ENCODE measurements around the gene MYF6.

MYF6 gene

DNA sequence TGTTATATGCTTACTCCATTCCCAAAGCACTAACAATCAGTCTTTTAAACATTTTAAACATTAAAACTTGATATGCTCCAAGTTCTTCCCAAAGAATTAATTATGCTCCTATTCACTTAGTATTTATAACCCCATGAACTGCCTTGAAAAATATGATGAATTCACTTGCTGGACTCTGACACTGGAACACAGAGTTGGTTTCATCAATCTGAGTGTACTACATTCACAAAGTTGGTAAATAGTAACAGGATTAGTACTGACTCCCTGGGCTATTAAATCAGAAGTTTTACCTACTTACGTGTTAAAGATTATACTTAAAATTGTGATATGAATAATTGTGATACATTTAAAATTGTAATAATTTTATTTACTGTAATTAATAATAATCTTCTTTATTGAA lies 17.3 kb upstream of the MYF6 start:
- no peaks in the 10 kb centered on the region for H3K9me3 ChIP-seq (replicated peaks; ENCODE audit: low read length)
- H3K27me3 ChIP-seq (ENCODE audit: control insufficient read depth, insufficient read depth, low read length) = no peaks in the 10 kb centered on the region
- no peaks in the 10 kb centered on the region for H3K4me1 ChIP-seq (ENCODE audit: control insufficient read depth, insufficient read depth, low read length)
- no peaks in the 10 kb centered on the region for H3K36me3 ChIP-seq (ENCODE audit: insufficient read depth, low read length)
- no peak overlapping the region for H3K4me3 ChIP-seq (ENCODE audit: low read length)
- H3K4me2 ChIP-seq (ENCODE audit: low read length) = no peak overlapping the region
- no peak overlapping the region for H3K9ac ChIP-seq (ENCODE audit: low read depth, low read length)

- H3K9me3 ChIP-seq (replicated peaks; ENCODE audit: low read length) = no peaks in the 10 kb centered on the region
- H3K9ac ChIP-seq (ENCODE audit: low read depth, low read length) = no peak overlapping the region
- H3K4me3 ChIP-seq (ENCODE audit: low read length) = no peak overlapping the region
- no peaks in the 10 kb centered on the region for H3K36me3 ChIP-seq (ENCODE audit: insufficient read depth, low read length)
- H3K27me3 ChIP-seq (ENCODE audit: control insufficient read depth, insufficient read depth, low read length) = no peaks in the 10 kb centered on the region
- no peaks in the 10 kb centered on the region for H3K4me1 ChIP-seq (ENCODE audit: control insufficient read depth, insufficient read depth, low read length)
- no peak overlapping the region for H3K4me2 ChIP-seq (ENCODE audit: low read length)
Measured at GRCh38 chr12:80690513-80690912, 16.9 kb upstream of the MYF6 start.

- no peak overlapping the region for H3K4me3 ChIP-seq (ENCODE audit: low read length)
- no peak overlapping the region for H3K4me2 ChIP-seq (ENCODE audit: low read length)
- H3K4me1 ChIP-seq (ENCODE audit: control insufficient read depth, insufficient read depth, low read length) = peaks cover 1% of the 10 kb centered on the region
- H3K27me3 ChIP-seq (ENCODE audit: control insufficient read depth, insufficient read depth, low read length) = no peaks in the 10 kb centered on the region
- no peak overlapping the region for H3K9ac ChIP-seq (ENCODE audit: low read depth, low read length)
- no peaks in the 10 kb centered on the region for H3K9me3 ChIP-seq (replicated peaks; ENCODE audit: low read length)
- no peaks in the 10 kb centered on the region for H3K36me3 ChIP-seq (ENCODE audit: insufficient read depth, low read length)
Measured at GRCh38 chr12:80692114-80692513, 15.3 kb upstream of the MYF6 start.

DNA sequence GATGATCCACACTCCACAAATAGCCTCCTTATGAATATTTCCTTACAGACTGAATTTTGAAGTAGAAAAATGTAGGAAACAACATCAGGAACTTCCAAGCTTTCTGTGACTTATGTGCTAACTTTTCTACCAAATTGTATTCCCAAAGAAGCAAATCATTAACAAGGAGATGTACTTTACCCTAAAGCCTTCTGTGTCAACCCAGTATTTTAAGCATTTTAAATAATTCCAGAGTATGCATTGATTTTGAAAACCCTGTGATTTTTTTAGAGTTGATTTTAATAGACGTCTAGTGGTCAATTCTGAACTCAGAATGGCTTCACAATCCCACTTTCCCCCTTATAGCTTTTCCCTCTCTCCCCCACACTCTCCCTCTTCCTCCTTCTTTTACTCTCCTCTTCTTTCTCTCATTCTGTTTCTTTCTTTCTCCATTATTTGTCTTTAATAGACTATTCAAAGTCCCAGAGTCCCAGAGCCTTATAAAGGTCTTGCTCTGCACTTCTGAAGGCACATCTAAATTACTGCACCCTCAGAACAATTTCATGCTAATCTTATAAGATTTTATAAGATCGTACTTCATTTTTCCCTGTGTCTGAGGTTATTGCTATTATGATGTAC lies 10.1 kb upstream of the MYF6 start:
- no peak overlapping the region for H3K4me3 ChIP-seq (ENCODE audit: low read length)
- H3K4me1 ChIP-seq (ENCODE audit: control insufficient read depth, insufficient read depth, low read length) = peaks cover 46% of the 10 kb centered on the region
- peak overlapping the region; percentile 80 for H3K4me2 ChIP-seq (ENCODE audit: low read length)
- no peaks in the 10 kb centered on the region for H3K27me3 ChIP-seq (ENCODE audit: control insufficient read depth, insufficient read depth, low read length)
- H3K9me3 ChIP-seq (replicated peaks; ENCODE audit: low read length) = no peaks in the 10 kb centered on the region
- peak overlapping the region; percentile 79 for H3K9ac ChIP-seq (ENCODE audit: low read depth, low read length)
- H3K36me3 ChIP-seq (ENCODE audit: insufficient read depth, low read length) = no peaks in the 10 kb centered on the region

- Histone ChIP-seq H3K4me3 (ENCODE audit: low read length) (peak overlapping the region; percentile 59), H3K9me3 (replicated peaks; ENCODE audit: low read length) (no peaks in the 10 kb centered on the region), H3K4me2 (ENCODE audit: low read length) (peak overlapping the region; percentile 80), H3K9ac (ENCODE audit: low read depth, low read length) (peak overlapping the region; percentile 79), H3K27me3 (ENCODE audit: control insufficient read depth, insufficient read depth, low read length) (no peaks in the 10 kb centered on the region), H3K4me1 (ENCODE audit: control insufficient read depth, insufficient read depth, low read length) (peaks cover 54% of the 10 kb centered on the region), H3K36me3 (ENCODE audit: insufficient read depth, low read length) (no peaks in the 10 kb centered on the region)
Measured at GRCh38 chr12:80698256-80698655, 9.2 kb upstream of the MYF6 start.

DNA sequence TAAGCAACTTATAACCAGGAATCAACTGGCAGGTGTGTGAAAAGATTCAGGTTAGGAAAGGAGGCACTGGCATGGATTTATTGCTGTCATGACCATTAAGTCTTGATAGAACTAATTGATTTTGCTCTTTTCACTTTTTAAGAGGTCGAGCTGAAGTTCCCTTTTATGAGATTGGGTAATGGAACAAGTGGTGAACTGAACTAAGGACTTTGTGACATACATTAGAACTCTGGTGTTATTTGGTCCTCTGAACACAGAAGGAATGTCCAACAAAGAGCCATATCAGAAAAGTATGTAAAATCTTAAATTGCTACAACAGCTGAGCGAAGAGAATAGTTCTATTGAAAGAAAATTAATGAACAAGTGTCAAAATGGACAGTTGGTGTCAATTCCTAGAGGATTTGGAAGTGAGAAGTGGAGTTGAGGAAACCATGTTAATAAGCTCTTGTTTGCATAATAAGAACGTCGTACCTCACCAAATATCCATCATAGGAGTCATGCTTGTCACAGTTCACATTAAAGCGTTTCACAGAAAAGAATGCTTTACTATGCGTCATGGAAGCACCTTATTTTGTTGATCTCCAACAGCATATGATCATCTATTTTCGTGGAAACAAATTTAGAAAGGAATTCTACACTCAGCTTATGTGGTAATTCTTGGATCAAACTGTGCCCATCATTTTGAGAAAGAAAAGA lies 8.4 kb upstream of the MYF6 start:
- H3K36me3 ChIP-seq (ENCODE audit: insufficient read depth, low read length) = no peaks in the 10 kb centered on the region
- peak overlapping the region; percentile 80 for H3K4me2 ChIP-seq (ENCODE audit: low read length)
- peaks cover 61% of the 10 kb centered on the region for H3K4me1 ChIP-seq (ENCODE audit: control insufficient read depth, insufficient read depth, low read length)
- no peaks in the 10 kb centered on the region for H3K27me3 ChIP-seq (ENCODE audit: control insufficient read depth, insufficient read depth, low read length)
- peak overlapping the region; percentile 59 for H3K4me3 ChIP-seq (ENCODE audit: low read length)
- H3K9me3 ChIP-seq (replicated peaks; ENCODE audit: low read length) = no peaks in the 10 kb centered on the region
- H3K9ac ChIP-seq (ENCODE audit: low read depth, low read length) = peak overlapping the region; percentile 79

DNA sequence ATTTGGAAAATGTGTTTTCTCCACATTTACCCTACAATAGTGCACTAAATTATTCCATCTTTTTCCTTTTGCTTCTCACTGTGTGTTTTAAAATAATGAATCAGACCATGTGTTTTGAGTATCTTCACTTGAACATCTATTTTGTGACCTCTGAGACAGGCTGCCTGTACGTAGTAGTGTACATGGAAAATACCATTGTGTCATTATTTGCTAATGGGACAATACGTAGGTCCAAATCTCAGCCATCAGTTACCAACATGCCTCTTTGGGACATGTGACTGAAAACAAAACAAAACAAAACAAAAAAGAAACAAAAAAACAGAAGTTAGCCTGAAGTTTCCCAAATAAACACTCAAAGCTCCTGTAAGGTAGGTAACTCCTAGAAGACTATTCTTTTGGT lies 7.1 kb upstream of the MYF6 start:
- Histone ChIP-seq H3K4me2 (ENCODE audit: low read length) (peak overlapping the region; percentile 52), H3K4me1 (ENCODE audit: control insufficient read depth, insufficient read depth, low read length) (peaks cover 68% of the 10 kb centered on the region), H3K27me3 (ENCODE audit: control insufficient read depth, insufficient read depth, low read length) (no peaks in the 10 kb centered on the region), H3K9me3 (replicated peaks; ENCODE audit: low read length) (no peaks in the 10 kb centered on the region), H3K9ac (ENCODE audit: low read depth, low read length) (peak overlapping the region; percentile 79), H3K36me3 (ENCODE audit: insufficient read depth, low read length) (no peaks in the 10 kb centered on the region), H3K4me3 (ENCODE audit: low read length) (peak overlapping the region; percentile 32)

DNA sequence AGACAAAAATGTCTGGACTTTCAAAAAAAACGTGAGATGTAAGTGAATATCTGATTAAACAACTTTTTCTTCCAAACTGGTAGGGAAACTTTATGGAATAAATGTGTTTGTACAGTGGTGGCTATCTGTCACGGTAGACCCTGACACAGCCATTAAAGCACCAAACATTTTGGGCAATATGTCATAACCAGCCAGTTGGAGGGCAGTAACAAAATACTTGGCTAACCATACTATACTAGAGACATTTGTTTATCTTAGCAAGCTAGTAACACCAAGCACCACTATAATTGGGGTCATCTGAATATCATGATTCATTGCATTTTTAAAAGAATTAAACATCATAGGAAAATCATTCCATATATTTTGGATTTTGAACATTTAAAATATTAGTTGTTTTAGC lies 6.0 kb upstream of the MYF6 start:
- Histone ChIP-seq H3K4me1 (ENCODE audit: control insufficient read depth, insufficient read depth, low read length) (peaks cover 74% of the 10 kb centered on the region), H3K27me3 (ENCODE audit: control insufficient read depth, insufficient read depth, low read length) (no peaks in the 10 kb centered on the region), H3K9me3 (replicated peaks; ENCODE audit: low read length) (no peaks in the 10 kb centered on the region), H3K9ac (ENCODE audit: low read depth, low read length) (peak overlapping the region; percentile 79), H3K36me3 (ENCODE audit: insufficient read depth, low read length) (no peaks in the 10 kb centered on the region), H3K4me2 (ENCODE audit: low read length) (peak overlapping the region; percentile 8), H3K4me3 (ENCODE audit: low read length) (no peak overlapping the region)

DNA sequence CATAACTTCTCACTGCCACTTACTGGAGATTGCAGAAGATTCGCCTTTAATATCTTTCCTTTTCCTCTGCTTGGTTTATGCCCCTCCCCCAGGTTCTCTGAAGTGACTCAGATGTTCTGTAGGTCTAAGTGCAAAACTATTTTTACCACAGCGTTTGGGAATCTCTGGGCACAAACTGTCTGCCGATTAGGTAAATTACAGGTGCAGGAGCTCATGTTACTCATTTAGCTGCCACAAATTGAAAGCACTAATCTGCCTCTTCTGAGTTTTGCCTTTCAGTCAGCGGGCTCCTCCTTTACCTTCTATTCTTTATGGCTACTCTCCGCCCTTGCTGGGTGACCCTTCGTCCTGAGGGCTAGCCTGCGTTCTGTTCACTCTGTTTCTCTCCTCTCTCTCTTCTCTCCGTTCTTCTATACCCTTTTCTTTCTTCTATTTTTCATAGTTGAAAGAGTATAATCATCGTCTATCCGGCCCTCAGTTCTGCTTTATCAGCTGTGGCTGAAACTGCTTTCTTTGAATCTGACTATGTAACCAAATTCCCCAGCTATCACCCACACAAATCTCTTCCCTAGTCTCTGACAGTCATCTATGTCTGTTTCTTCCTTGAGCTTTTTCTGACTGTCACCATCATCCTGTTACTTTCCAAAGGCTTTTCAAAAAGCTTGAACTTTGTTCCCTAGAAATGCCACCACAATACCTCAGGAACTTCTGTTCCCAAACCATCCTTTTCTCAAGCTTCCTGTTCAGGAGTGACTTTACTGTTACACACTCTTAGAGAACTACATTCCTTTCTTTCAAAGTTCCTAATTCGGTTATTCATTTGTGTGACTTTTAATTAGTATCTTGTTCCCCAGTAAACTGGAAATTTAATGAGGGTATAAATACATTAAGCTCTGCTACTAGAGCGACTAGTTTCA lies 4.3 kb upstream of the MYF6 start:
- Histone ChIP-seq H3K4me1 (ENCODE audit: control insufficient read depth, insufficient read depth, low read length) (peaks cover 79% of the 10 kb centered on the region), H3K9ac (ENCODE audit: low read depth, low read length) (peak overlapping the region; percentile 84), H3K36me3 (ENCODE audit: insufficient read depth, low read length) (no peaks in the 10 kb centered on the region), H3K4me2 (ENCODE audit: low read length) (peak overlapping the region; percentile 82), H3K27me3 (ENCODE audit: control insufficient read depth, insufficient read depth, low read length) (no peaks in the 10 kb centered on the region), H3K9me3 (replicated peaks; ENCODE audit: low read length) (no peaks in the 10 kb centered on the region), H3K4me3 (ENCODE audit: low read length) (peak overlapping the region; percentile 62)

DNA sequence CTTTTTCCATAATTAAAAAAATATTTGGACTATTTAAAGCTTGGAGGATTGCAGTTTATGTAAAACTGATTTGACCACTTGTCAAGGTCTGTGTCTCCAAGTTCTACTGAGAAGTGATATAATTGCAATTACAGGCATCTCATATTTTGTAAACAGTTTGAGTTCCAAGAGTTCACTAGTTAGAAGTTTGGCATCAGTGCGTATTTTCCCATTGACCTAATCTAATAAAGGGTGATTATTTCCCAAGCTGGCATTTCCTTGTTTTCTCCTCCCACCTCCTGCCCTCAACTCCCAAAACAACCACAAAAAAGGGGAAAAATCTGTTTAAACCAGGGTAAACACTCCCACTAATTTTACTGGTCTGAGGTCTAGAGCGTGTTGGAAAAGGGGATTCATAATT lies 3.0 kb upstream of the MYF6 start:
- H3K36me3 ChIP-seq (ENCODE audit: insufficient read depth, low read length) = no peaks in the 10 kb centered on the region
- H3K4me2 ChIP-seq (ENCODE audit: low read length) = no peak overlapping the region
- H3K9ac ChIP-seq (ENCODE audit: low read depth, low read length) = peak overlapping the region; percentile 84
- H3K9me3 ChIP-seq (replicated peaks; ENCODE audit: low read length) = no peaks in the 10 kb centered on the region
- no peak overlapping the region for H3K4me3 ChIP-seq (ENCODE audit: low read length)
- H3K27me3 ChIP-seq (ENCODE audit: control insufficient read depth, insufficient read depth, low read length) = no peaks in the 10 kb centered on the region
- peaks cover 80% of the 10 kb centered on the region for H3K4me1 ChIP-seq (ENCODE audit: control insufficient read depth, insufficient read depth, low read length)

DNA sequence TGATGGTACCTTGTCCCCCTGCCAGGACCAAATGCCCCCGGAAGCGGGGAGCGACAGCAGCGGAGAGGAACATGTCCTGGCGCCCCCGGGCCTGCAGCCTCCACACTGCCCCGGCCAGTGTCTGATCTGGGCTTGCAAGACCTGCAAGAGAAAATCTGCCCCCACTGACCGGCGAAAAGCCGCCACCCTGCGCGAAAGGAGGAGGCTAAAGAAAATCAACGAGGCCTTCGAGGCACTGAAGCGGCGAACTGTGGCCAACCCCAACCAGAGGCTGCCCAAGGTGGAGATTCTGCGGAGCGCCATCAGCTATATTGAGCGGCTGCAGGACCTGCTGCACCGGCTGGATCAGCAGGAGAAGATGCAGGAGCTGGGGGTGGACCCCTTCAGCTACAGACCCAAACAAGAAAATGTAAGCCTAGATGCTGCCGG lies 410 bp downstream of the MYF6 start:
- H3K36me3 ChIP-seq (ENCODE audit: insufficient read depth, low read length) = no peaks in the 10 kb centered on the region
- no peaks in the 10 kb centered on the region for H3K27me3 ChIP-seq (ENCODE audit: control insufficient read depth, insufficient read depth, low read length)
- peak overlapping the region; percentile 72 for H3K4me3 ChIP-seq (ENCODE audit: low read length)
- H3K4me1 ChIP-seq (ENCODE audit: control insufficient read depth, insufficient read depth, low read length) = peaks cover 79% of the 10 kb centered on the region
- peak overlapping the region; percentile 79 for H3K4me2 ChIP-seq (ENCODE audit: low read length)
- H3K9ac ChIP-seq (ENCODE audit: low read depth, low read length) = peak overlapping the region; percentile 95
- H3K9me3 ChIP-seq (replicated peaks; ENCODE audit: low read length) = no peaks in the 10 kb centered on the region
